GM12878 (cell line): ENCODE measurements around the gene DDC. TPM values are rescaled to one million over a fixed set of nuclear protein-coding genes. Genes with fewer than 3 reads are reported as not detected.

Experiments used
- ATAC-seq: fragments of 200-7000 bp; cut with Tn5 transposase; 3 replicates; pipeline ENCODE4 v1.9.1; 2020; ENCODE audit warnings: mild to moderate bottlenecking, moderate library complexity
- BruUV-seq: library from RNA; stranded (reverse); fragments of 400-500 nt; replicated peaks from 2 replicates; lab custom pipeline; 2021; lab: Mats Ljungman, UMichigan
- CTCF ChIA-PET: fragments of 300-600 bp; sonication (Branson Sonifier 250); formaldehyde crosslinking; extraction: SDS; loops from one replicate; lab custom pipeline; 2021; ENCODE audit warnings: inconsistent platforms; lab: Yijun Ruan, JAX
- POLR2A ChIA-PET: fragments of 350-600 bp; formaldehyde crosslinking; extraction: SDS; loops from one replicate; lab custom pipeline; 2021; ENCODE audit warnings: inconsistent platforms; lab: Charles Lee
- RAD21 ChIA-PET: fragments of 300-600 bp; sonication (Branson Sonifier 250); formaldehyde crosslinking; loops from one replicate; lab custom pipeline; 2023; ENCODE audit warnings: antibody characterized with exemption; ENCODE audit not compliant: unreplicated experiment; lab: Charles Lee
- SMC1A ChIA-PET: fragments of 300-600 bp; sonication (Branson Sonifier 250); formaldehyde crosslinking; loops from one replicate; lab custom pipeline; 2023; ENCODE audit not compliant: unreplicated experiment, uncharacterized antibody; lab: Charles Lee
- DNase-seq: peaks from one replicate; pipeline ENCODE4 v3.0.0-alpha.2; 2011; ENCODE audit warnings: low read depth, low spot score
- FAIRE-seq: peaks from 3 replicates; lab custom pipeline; 2011; peaks lifted over from hg19 to GRCh38; lab: Jason Lieb, UNC
- H2AFZ ChIP-seq: 2 replicates; pipeline ENCODE4 v1.6.0; 2011; ENCODE audit warnings: low read depth, low read length, control low read depth; ENCODE audit not compliant: control insufficient read depth
- H3K27ac ChIP-seq: 2 replicates; pipeline ENCODE4 v1.5.1; 2011; ENCODE audit warnings: control low read depth; ENCODE audit not compliant: control insufficient read depth, insufficient read depth
- H3K27me3 ChIP-seq, 2 experiments: replicated peaks in 1 of 2; 2 replicates each; pipeline versions ENCODE4 v1.6.0 to v1.6.1; 2011; ENCODE audit warnings: low read length in 1 of 2; ENCODE audit not compliant: control insufficient read depth in 2 of 2, insufficient read depth in 2 of 2
- H3K36me3 ChIP-seq, 2 experiments: 2 replicates each; pipeline ENCODE4 v1.5.1; 2011; ENCODE audit warnings: low read length in 1 of 2; ENCODE audit not compliant: control insufficient read depth in 2 of 2, insufficient read depth in 2 of 2
- H3K4me1 ChIP-seq: 2 replicates; pipeline ENCODE4 v1.6.1; 2011; ENCODE audit warnings: mild to moderate bottlenecking, low read length, moderate library complexity, mixed read lengths; ENCODE audit not compliant: control insufficient read depth, insufficient read depth
- H3K4me2 ChIP-seq: 2 replicates; pipeline ENCODE4 v1.6.0; 2011; ENCODE audit warnings: control low read depth; ENCODE audit not compliant: control insufficient read depth, insufficient read depth
- H3K4me3 ChIP-seq: fragments of 200-600 bp; sonication (generic); 2 replicates; pipeline ENCODE4 v1.5.1; 2016
- H3K79me2 ChIP-seq: 2 replicates; pipeline ENCODE4 v1.6.0; 2011; ENCODE audit warnings: low read length; ENCODE audit not compliant: control insufficient read depth, insufficient read depth
- H3K9ac ChIP-seq: 2 replicates; pipeline ENCODE4 v1.8.0; 2011; ENCODE audit warnings: low read length, control low read depth, mixed read lengths; ENCODE audit not compliant: control insufficient read depth, insufficient read depth
- H3K9me3 ChIP-seq: replicated peaks from 3 replicates; pipeline ENCODE4 v1.5.1; 2011; ENCODE audit warnings: mild to moderate bottlenecking, low read length; ENCODE audit not compliant: control insufficient read depth, insufficient read depth
- H4K20me1 ChIP-seq: 2 replicates; pipeline ENCODE4 v1.6.0; 2011; ENCODE audit not compliant: control insufficient read depth, insufficient read depth
- ATF7 ChIP-seq: fragments of 450-650 bp; IDR thresholded peaks from 2 replicates; pipeline ENCODE4 v1.6.1; 2016; ENCODE audit warnings: low read depth, mild to moderate bottlenecking
- JUND ChIP-seq: IDR thresholded peaks from 2 replicates; pipeline ENCODE4 v1.6.1; 2012; ENCODE audit warnings: low read depth, mild to moderate bottlenecking, low read length, improper control_type of control experiment, moderate library complexity
- MTA3 ChIP-seq: IDR thresholded peaks from 2 replicates; pipeline ENCODE4 v1.6.1; 2012; ENCODE audit warnings: low read length, inconsistent platforms, borderline replicate concordance
- MYC ChIP-seq: IDR thresholded peaks from 2 replicates; pipeline ENCODE4 v1.6.1; 2011; ENCODE audit warnings: mild to moderate bottlenecking, low read length, moderate library complexity, inconsistent platforms; ENCODE audit not compliant: insufficient read depth, insufficient replicate concordance, insufficient read length, severe bottlenecking
- NFYA ChIP-seq: IDR thresholded peaks from 2 replicates; pipeline ENCODE4 v1.6.1; 2011; ENCODE audit warnings: low read depth, mild to moderate bottlenecking, low read length, improper control_type of control experiment, borderline replicate concordance
- NKRF ChIP-seq: fragments of 450-650 bp; conservative IDR thresholded peaks from 2 replicates; pipeline ENCODE4 v1.6.1; 2017; ENCODE audit warnings: mild to moderate bottlenecking, moderate library complexity
- ZSCAN29 ChIP-seq: fragments of 450-650 bp; IDR thresholded peaks from 2 replicates; pipeline ENCODE4 v1.6.1; 2017; ENCODE audit warnings: mild to moderate bottlenecking, moderate library complexity
- whole genome bisulfite sequencing: methylation state at CpG from one replicate; pipeline ENCODE4 v1.1.6; 2016; ENCODE audit warnings: low lambda C conversion rate; ENCODE audit not compliant: insufficient replicate concordance, insufficient coverage; ENCODE audit errors: missing lambda C conversion rate; 5-methylcytosine and 5-hydroxymethylcytosine counted together
- in situ Hi-C: fragments of 300-500 bp; cut with MboI; formaldehyde crosslinking; loops from 9 replicates; pipeline ENCODE4 v1.14.3; 2018; ENCODE audit warnings: mixed read lengths
- intact Hi-C: fragments of 100-400 bp; cut with micrococcal nuclease; formaldehyde crosslinking; loops from one replicate; pipeline ENCODE4 v1.14.2; 2022; ENCODE audit not compliant: unreplicated experiment
- polyA plus RNA-seq, 11 experiments: library from polyadenylated mRNA; depleted of rRNA in 4 of 11; unstranded in 6 of 11; stranded (reverse) in 5 of 11; fragments of >200 nt; fragmentation: Nextera tagmentation in 4 of 11; fragmentation: Illumina TruSeq in 1 of 11; extraction: Ambion mirVana in 4 of 11; extraction: Trizol in 1 of 11; gene quantifications; 1 replicate in 1 of 11; 2 replicates in 10 of 11; pipeline versions ENCODE4 v1.2.1 to v1.2.3, GENCODE V29; 2011 to 2016; ENCODE audit warnings: inconsistent platforms in 2 of 11, missing spikeins in 2 of 11, low read depth in 1 of 11
- total RNA-seq, 4 experiments: library from RNA; depleted of rRNA in 3 of 4; stranded (reverse); fragments of >200 nt in 3 of 4; fragmentation: Illumina TruSeq in 1 of 4; extraction: Trizol in 1 of 4; gene quantifications; 2 replicates each; pipeline versions ENCODE4 v1.2.1 to v1.2.3, GENCODE V29; 2013 to 2021
- TF ChIP-seq, protein P1 (sequence below): fragments of 450-650 bp; IDR thresholded peaks from 2 replicates; pipeline ENCODE4 v1.6.1; 2017; ENCODE audit warnings: borderline replicate concordance
- TF ChIP-seq, protein P2 (sequence below): fragments of 450-650 bp; IDR thresholded peaks from 2 replicates; pipeline ENCODE4 v1.6.1; 2017; ENCODE audit warnings: mild to moderate bottlenecking, low read depth, inconsistent platforms; ENCODE audit not compliant: poor library complexity, severe bottlenecking
- TF ChIP-seq, protein P3 (sequence below): fragments of 450-650 bp; IDR thresholded peaks from 2 replicates; pipeline ENCODE4 v1.6.1; 2016; ENCODE audit warnings: mild to moderate bottlenecking

The DDC gene
- total and polyA plus RNA-seq, 10 of the 15 experiments (the other 5 are each of a cell fraction or from before 2014, with no cell fraction given), result not detected

DNA sequence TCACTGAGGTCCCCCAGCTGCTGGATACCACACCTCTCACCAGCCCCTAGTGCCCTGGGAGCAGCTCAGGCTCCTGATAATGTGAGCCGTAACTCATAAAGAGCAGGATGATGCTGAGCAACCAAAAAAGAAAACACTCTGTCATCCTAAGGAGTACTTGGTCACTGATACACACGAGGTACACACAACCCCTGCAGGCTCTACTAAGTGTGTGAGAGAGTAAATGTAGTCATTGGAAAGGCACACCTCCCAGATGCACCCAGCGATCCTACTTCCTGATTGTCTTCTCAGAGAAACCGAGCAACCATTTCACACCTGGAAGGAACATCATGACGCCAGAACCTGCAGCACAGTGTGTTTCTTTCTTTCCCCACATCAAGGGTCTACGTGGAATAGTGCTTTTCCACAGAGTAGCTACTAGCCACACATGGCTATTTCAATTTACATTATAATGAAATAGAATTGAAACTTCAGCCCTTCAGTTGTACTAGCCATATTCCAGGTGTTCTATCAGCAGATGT is 149.3 kb downstream of the DDC start:
- peak overlapping the region; percentile 84 for H3K4me2 ChIP-seq
- RAD21 ChIA-PET, result interaction anchor here (0.6 to 8.4 kb wide), 15 partner anchors 22 to 297 kb away, joined by 3 to 92 read pairs (median 6); no protein-coding TSS in a partner anchor
- in situ Hi-C loops, result loop anchor here (10.0 kb wide), 1 partner anchor 211 kb away; no protein-coding TSS in a partner anchor

More for the DNA sequence above, 149.3 kb downstream of the DDC start:
- H3K9me3 ChIP-seq, result no peaks in the 10 kb centered on the region
- intact Hi-C loops, result loop anchor here (5.0 kb wide), 1 partner anchor 109 kb away; no protein-coding TSS in a partner anchor
- H3K4me3 ChIP-seq, result no peak overlapping the region
- peaks cover 42% of the 10 kb centered on the region for H3K4me1 ChIP-seq
- 0 out of 3 replicates have a peak, but pooled peaks have one; percentile 5 for ATAC-seq
- no peak for DNase-seq
- no peaks in the 10 kb centered on the region for H3K79me2 ChIP-seq
- no peak overlapping the region for H3K9ac ChIP-seq
- CTCF ChIA-PET, result interaction anchor here (0.9 to 14.6 kb wide), 17 partner anchors 11 to 323 kb away, joined by 3 to 257 read pairs (median 14); partner anchors contain the start of gene ZPBP
- POLR2A ChIA-PET, result no interaction called here
- H3K27me3 ChIP-seq, result no peaks in the 10 kb centered on the region
- H2AFZ ChIP-seq, result no peak overlapping the region; the same call in 1 of the 2 replicates
- no peak for FAIRE-seq
- H4K20me1 ChIP-seq, result no peaks in the 10 kb centered on the region
- WGBS, result 32% methylated on average over 6 of the region's 6 CpGs
- BruUV-seq, result no TSS peak
- no peak overlapping the region; the same call in 1 of the 2 replicates for H3K27ac ChIP-seq
- SMC1A ChIA-PET, result interaction anchor here (1.1 to 7.8 kb wide), 24 partner anchors 10 to 323 kb away, joined by 3 to 122 read pairs (median 6); partner anchors contain the start of gene ZPBP
- no peaks in the 10 kb centered on the region for H3K36me3 ChIP-seq
- TF ChIP-seq JUND (no peak), ZSCAN29 (no peak), NKRF (0 out of 2 replicates have a peak, but pooled peaks have one; percentile 0), NFYA (no peak), ATF7 (no peak), MYC (no peak), MTA3 (0 out of 2 replicates have a peak, but pooled peaks have one; percentile 12)
- TF ChIP-seq, protein P1, sequence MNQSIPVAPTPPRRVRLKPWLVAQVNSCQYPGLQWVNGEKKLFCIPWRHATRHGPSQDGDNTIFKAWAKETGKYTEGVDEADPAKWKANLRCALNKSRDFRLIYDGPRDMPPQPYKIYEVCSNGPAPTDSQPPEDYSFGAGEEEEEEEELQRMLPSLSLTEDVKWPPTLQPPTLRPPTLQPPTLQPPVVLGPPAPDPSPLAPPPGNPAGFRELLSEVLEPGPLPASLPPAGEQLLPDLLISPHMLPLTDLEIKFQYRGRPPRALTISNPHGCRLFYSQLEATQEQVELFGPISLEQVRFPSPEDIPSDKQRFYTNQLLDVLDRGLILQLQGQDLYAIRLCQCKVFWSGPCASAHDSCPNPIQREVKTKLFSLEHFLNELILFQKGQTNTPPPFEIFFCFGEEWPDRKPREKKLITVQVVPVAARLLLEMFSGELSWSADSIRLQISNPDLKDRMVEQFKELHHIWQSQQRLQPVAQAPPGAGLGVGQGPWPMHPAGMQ, result no peak
- TF ChIP-seq, protein P2, sequence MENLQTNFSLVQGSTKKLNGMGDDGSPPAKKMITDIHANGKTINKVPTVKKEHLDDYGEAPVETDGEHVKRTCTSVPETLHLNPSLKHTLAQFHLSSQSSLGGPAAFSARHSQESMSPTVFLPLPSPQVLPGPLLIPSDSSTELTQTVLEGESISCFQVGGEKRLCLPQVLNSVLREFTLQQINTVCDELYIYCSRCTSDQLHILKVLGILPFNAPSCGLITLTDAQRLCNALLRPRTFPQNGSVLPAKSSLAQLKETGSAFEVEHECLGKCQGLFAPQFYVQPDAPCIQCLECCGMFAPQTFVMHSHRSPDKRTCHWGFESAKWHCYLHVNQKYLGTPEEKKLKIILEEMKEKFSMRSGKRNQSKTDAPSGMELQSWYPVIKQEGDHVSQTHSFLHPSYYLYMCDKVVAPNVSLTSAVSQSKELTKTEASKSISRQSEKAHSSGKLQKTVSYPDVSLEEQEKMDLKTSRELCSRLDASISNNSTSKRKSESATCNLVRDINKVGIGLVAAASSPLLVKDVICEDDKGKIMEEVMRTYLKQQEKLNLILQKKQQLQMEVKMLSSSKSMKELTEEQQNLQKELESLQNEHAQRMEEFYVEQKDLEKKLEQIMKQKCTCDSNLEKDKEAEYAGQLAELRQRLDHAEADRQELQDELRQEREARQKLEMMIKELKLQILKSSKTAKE, result no peak
- TF ChIP-seq, protein P3, sequence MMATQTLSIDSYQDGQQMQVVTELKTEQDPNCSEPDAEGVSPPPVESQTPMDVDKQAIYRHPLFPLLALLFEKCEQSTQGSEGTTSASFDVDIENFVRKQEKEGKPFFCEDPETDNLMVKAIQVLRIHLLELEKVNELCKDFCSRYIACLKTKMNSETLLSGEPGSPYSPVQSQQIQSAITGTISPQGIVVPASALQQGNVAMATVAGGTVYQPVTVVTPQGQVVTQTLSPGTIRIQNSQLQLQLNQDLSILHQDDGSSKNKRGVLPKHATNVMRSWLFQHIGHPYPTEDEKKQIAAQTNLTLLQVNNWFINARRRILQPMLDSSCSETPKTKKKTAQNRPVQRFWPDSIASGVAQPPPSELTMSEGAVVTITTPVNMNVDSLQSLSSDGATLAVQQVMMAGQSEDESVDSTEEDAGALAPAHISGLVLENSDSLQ, result no peak
